ENCODE data around the gene PLD4.
"Not testable (repeated sequence)": the region's sequence is repeated elsewhere in the genome, so short reads cannot be mapped to it uniquely, and the experiment has no call there.

The PLD4 gene

GRCh38 chr14:104940526-104941150 is 16.0 kb downstream of the PLD4 start:
- no peak for DNase-seq (ENCODE audit: low spot score)

GRCh38 chr14:104941508-104942365 is 17.1 kb downstream of the PLD4 start:
- no peak for FAIRE-seq
- DNase-seq (ENCODE audit: low spot score): no peak

More at GRCh38 chr14:104940526-104941150, 16.0 kb downstream of the PLD4 start:
- no peak for FAIRE-seq

GRCh38 chr14:104942586-104942985 is 17.9 kb downstream of the PLD4 start:
- FAIRE-seq: no peak

DNA sequence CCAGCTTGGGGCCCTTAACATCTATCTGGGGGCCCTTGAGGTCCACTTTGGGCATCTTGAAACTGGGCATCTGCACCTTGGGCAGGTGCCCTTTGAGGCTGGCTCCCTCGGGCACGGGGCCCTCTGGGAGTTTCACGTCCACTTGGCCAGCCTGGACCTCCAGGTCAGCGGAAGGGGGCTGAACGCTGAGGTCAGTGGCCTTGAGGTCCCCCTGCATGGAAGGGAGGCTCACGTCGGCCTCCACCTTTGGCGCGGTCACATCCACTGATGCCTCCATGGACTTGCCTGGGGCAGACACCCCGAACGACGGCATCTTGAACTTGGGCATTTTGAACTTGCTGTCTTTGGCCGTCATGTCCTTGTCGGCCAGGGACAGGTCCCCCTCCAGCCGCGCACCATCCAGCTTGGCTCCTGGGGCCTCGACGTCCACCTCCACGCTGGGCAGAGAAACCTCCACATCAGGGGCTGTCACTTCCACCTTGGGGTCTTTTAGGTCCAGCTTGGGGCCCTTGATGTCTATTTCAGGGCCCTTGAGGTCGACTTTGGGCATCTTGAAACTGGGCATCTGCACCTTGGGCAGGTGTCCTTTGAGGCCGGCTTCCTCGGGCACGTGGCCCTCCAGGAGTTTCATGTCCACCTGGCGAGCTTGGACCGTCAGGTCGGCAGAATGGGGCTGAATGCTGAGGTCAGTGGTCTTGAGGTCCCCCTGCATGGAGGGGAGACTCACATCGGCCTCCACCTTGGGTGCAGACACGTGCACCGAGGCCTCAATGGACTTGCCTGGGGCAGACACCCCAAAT is 18.7 kb downstream of the PLD4 start:
- not testable (repeated sequence) for DNase-seq (ENCODE audit: low spot score); FAIRE-seq

More at GRCh38 chr14:104942586-104942985, 17.9 kb downstream of the PLD4 start:
- no peak for DNase-seq (ENCODE audit: low spot score)

GRCh38 chr14:104944016-104944308 is 19.3 kb downstream of the PLD4 start:
- FAIRE-seq; DNase-seq (ENCODE audit: low spot score): not testable (repeated sequence)

- DNase-seq (ENCODE audit: low spot score); FAIRE-seq: not testable (repeated sequence)
These were observed 19.9 kb downstream of the PLD4 start for GRCh38 chr14:104944436-104945205.

GRCh38 chr14:104945266-104945665 is 20.6 kb downstream of the PLD4 start:
- not testable (repeated sequence) for DNase-seq (ENCODE audit: low spot score); FAIRE-seq

DNA sequence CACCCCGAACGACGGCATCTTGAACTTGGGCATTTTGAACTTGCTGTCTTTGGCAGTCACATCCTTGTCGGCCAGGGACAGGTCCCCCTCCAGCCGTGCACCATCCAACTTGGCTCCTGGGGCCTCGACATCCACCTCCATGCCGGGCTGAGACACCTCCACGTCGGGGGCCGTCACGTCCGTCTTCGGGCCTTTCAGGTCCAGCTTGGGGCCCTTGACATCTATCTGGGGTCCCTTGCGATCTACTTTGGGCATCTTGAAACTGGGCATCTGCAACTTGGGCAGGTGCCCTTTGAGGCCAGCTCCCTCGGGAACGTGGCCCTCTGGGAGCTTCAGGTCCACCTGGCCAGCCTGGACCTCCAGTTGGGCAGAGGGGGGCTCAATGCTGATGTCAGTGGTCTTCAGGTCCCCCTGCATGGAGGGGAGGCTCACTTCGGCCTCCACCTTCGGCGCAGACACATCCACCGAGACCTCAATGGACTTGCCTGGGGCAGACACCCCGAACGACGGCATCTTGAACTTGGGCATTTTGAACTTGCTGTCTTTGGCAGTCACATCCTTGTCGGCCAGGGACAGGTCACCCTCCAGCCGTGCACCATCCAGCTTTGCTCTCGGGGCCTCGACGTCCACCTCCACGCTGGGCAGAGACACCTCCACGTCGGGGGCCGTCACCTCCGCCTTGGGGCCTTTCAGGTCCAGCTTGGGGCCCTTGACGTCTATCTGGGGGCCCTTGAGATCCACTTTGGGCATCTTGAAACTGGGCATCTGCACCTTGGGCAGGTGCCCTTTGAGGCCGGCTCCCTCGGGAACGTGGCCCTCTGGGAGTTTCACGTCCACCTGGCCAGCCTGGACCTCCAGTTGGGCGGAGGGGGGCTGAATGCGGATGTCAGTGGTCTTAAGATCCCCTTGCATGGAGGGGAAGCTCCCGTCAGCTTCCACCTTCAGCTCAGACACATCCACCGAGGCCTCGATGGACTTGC is 21.6 kb downstream of the PLD4 start:
- not testable (repeated sequence) for FAIRE-seq; DNase-seq (ENCODE audit: low spot score)

DNA sequence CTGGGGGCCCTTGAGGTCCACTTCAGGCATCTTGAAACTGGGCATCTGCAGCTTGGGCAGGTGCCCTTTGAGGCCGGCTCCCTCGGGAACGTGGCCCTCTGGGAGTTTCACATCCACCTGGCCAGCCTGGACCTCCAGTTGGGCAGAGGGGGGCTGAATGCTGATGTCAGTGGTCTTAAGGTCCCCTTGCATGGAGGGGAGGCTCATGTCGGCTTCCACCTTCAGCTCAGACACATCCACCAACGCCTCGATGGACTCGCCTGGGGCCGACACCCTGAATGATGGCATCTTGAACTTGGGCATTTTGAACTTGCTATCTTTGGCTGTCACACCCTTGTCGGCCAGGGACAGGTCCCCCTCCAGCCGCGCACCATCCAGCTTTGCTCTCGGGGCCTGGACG is 22.5 kb downstream of the PLD4 start:
- not testable (repeated sequence) for DNase-seq (ENCODE audit: low spot score); FAIRE-seq

- FAIRE-seq; DNase-seq (ENCODE audit: low spot score): not testable (repeated sequence)
These were observed 23.4 kb downstream of the PLD4 start for GRCh38 chr14:104947881-104948735.

DNA sequence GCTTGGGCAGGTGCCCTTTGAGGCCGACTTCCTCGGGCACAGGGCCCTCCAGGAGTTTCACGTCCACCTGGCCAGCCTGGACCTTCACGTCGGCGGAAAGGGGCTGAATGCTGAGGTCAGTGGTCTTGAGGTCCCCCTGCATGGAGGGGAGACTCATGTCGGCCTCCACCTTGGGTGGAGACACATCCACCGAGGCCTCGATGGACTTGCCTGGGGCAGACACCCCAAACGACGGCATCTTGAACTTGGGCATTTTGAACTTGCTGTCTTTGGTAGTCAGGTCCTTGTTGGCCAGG is 24.0 kb downstream of the PLD4 start:
- DNase-seq (ENCODE audit: low spot score) (no peak), FAIRE-seq (no peak)

DNA sequence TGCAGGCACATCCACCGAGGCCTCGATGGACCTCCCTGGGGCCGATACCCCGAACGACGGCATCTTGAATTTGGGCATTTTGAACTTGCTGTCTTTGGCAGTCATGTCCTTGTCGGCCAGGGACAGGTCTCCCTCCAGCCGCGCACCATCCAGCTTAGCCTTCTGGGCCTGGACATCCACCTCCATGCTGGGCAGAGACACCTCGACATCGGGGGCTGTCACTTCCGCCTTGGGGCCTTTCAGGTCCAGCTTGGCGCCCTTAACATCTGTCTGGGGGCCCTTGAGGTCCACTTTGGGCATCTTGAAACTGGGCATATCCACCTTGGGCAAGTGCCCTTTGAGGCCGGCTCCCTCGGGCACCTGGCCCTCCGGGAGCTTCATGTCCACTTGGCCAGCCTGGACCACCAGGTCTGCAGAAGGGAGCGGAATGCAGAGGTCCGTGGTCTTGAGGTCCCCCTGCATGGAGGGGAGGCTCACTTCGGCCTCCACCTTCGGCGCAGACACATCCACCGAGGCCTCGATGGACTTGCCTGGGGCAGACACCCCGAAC is 24.8 kb downstream of the PLD4 start:
- DNase-seq (ENCODE audit: low spot score); FAIRE-seq: not testable (repeated sequence)

GRCh38 chr14:104950021-104950420 is 25.3 kb downstream of the PLD4 start:
- DNase-seq (ENCODE audit: low spot score): no peak

DNA sequence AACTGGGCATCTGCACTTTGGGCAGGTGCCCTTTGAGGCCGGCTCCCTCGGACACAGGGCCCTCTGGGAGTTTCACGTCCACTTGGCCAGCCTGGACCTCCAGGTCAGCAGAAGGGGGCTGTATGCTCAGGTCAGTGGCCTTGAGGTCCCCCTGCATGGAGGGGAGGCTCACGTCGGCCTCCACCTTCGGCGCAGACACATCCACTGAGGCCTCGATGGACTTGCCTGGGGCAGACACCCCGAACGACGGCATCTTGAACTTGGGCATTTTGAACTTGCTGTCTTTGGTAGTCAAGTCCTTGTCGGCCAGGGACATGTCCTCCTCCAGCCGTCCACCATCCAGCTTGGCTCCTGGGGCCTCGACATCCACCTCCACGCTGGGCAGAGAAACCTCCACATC is 26.0 kb downstream of the PLD4 start:
- DNase-seq (ENCODE audit: low spot score); FAIRE-seq: not testable (repeated sequence)

More at GRCh38 chr14:104950021-104950420, 25.3 kb downstream of the PLD4 start:
- no peak for FAIRE-seq

- not testable (repeated sequence) for FAIRE-seq; DNase-seq (ENCODE audit: low spot score)
These were observed 27.4 kb downstream of the PLD4 start for GRCh38 chr14:104951863-104952657.

DNA sequence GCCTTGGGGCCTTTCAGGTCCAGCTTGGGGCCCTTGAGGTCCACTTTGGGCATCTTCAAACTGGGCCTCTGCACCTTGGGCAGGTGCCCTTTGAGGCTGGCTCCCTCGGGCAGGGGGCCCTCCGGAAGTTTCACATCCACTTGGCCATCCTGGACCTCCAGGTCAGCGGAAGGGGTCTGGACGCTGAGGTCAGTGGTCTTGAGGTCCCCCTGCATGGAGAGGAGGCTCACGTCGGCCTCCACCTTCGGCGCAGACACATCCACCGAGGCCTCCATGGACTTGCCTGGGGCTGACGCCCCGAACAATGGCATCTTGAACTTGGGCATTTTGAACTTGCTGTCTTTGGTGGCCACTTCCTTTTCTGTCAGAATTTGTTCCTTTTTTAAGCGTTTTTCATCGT is 28.4 kb downstream of the PLD4 start:
- FAIRE-seq (no peak), DNase-seq (ENCODE audit: low spot score) (no peak)

GRCh38 chr14:104953896-104954656 is 29.4 kb downstream of the PLD4 start:
- DNase-seq (ENCODE audit: low spot score) (no peak), FAIRE-seq (no peak)

Data from RCC 7860 (cell line).